ENCODE measurements around the gene TANK. TPM values are rescaled to one million over a fixed set of nuclear protein-coding genes. Genes with fewer than 3 reads are reported as not detected.

Gene TANK
- total RNA-seq, 1 donor from 2014 or later: 30.2 TPM

DNA sequence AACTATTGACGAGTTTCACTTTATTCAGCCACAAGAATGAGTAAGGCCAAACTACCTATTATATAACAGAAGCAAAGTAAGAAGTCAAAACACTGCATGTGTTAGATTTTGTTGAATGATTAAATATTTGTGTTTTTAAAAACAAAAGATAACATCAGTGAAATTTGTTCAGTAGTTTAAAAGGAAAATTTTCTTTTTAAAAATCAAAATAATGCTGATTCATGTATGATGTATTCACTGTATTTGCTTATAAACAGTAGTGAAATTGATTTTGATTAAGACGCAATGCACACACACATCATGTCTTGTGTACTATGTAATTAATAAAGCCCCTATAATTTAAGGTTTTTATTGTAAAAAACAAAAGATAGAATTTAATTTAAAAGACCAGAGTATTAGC, 74.4 kb downstream of the TANK start:
- no peak for DNase-seq (ENCODE audit: low read depth, low spot score)
- Mint-ChIP-seq H3K4me3 (no peak overlapping the region), H3K4me1 (peaks cover 27% of the 10 kb centered on the region), H3K27me3 (ENCODE audit: low read depth) (peaks cover 2% of the 10 kb centered on the region), H3K27ac (ENCODE audit: unreplicated experiment) (no peak overlapping the region), H3K9me3 (no peaks in the 10 kb centered on the region), H3K36me3 (ENCODE audit: low read depth) (peaks cover 5% of the 10 kb centered on the region)
- TF ChIP-seq, protein P1, sequence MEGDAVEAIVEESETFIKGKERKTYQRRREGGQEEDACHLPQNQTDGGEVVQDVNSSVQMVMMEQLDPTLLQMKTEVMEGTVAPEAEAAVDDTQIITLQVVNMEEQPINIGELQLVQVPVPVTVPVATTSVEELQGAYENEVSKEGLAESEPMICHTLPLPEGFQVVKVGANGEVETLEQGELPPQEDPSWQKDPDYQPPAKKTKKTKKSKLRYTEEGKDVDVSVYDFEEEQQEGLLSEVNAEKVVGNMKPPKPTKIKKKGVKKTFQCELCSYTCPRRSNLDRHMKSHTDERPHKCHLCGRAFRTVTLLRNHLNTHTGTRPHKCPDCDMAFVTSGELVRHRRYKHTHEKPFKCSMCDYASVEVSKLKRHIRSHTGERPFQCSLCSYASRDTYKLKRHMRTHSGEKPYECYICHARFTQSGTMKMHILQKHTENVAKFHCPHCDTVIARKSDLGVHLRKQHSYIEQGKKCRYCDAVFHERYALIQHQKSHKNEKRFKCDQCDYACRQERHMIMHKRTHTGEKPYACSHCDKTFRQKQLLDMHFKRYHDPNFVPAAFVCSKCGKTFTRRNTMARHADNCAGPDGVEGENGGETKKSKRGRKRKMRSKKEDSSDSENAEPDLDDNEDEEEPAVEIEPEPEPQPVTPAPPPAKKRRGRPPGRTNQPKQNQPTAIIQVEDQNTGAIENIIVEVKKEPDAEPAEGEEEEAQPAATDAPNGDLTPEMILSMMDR (conservative IDR thresholded peaks at IDR 0.05): no peak

DNA sequence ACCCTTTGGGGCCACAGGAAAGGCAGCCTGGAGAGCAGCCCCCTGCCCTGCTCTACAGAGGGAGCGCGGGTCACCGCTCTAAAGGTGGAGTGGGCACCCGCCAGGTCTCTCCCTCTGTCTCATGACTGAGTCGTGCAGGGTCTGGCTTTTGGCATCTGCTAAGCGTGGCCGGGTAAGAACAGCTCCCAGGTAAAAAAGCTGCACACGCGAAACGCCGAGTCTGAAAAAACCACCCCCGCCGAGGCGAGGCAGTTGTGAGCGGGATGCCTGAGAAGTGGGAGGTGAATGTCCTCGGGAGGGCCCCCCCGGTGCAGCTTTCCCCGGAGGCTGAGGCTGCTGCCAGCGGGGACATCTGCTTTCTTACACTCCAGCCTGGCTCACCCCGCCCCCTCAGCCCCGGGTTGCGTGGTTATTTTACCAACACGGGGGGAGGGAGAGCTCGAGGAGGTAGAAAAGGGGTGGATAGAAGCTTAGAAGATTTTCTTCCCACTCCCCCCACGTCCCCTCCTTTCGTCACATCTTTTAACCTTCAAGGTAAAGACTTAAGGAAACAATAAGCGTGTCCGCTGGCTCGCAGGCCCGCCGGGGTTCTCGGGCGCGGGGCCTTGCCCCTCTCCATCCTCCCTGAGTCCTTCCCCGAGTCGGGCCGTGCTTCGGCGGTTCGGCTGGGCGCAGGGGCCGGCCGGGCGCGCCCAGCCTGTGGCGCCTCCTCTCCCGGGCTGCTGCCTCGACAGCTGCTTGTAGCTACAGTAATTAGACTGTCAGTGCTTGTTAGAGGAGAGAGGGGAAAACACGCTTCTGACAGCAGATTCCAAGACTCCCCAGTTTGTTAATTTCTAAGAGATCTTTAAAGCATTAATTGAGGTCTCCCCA, 77.4 kb downstream of the TANK start:
- peaks cover 10% of the 10 kb centered on the region for H3K27me3 Mint-ChIP-seq (ENCODE audit: low read depth)

DNA sequence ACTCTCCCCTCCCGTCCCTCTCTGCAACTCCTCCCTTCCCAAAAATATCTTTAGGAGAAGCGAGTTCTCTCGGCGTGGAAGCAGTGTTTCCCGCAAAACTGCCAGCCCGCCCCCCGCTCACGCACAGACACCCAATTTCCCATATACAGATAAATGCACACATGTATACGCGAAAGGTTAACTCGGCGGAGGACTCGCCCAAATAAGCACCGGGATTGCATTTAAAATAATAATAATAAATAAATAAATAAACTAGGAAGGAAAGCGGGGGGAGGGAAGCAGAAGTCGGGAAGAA, 78.0 kb downstream of the TANK start:
- DNase-seq (ENCODE audit: low read depth, low spot score): no peak
- Mint-ChIP-seq H3K27ac (ENCODE audit: unreplicated experiment) (peak overlapping the region; percentile 46), H3K9me3 (no peaks in the 10 kb centered on the region), H3K36me3 (ENCODE audit: low read depth) (no peaks in the 10 kb centered on the region), H3K27me3 (ENCODE audit: low read depth) (peaks cover 13% of the 10 kb centered on the region), H3K4me3 (peak overlapping the region; percentile 95), H3K4me1 (peaks cover 33% of the 10 kb centered on the region)
- TF ChIP-seq, protein P1 (conservative IDR thresholded peaks at IDR 0.05): no peak

More for the DNA sequence above, 77.4 kb downstream of the TANK start:
- Mint-ChIP-seq H3K4me1 (peaks cover 31% of the 10 kb centered on the region), H3K4me3 (peak overlapping the region; percentile 95), H3K9me3 (no peaks in the 10 kb centered on the region), H3K27ac (ENCODE audit: unreplicated experiment) (no peak overlapping the region), H3K36me3 (ENCODE audit: low read depth) (no peaks in the 10 kb centered on the region)
- TF ChIP-seq, protein P1 (conservative IDR thresholded peaks at IDR 0.05): no peak
- DNase-seq (ENCODE audit: low read depth, low spot score): no peak

DNA sequence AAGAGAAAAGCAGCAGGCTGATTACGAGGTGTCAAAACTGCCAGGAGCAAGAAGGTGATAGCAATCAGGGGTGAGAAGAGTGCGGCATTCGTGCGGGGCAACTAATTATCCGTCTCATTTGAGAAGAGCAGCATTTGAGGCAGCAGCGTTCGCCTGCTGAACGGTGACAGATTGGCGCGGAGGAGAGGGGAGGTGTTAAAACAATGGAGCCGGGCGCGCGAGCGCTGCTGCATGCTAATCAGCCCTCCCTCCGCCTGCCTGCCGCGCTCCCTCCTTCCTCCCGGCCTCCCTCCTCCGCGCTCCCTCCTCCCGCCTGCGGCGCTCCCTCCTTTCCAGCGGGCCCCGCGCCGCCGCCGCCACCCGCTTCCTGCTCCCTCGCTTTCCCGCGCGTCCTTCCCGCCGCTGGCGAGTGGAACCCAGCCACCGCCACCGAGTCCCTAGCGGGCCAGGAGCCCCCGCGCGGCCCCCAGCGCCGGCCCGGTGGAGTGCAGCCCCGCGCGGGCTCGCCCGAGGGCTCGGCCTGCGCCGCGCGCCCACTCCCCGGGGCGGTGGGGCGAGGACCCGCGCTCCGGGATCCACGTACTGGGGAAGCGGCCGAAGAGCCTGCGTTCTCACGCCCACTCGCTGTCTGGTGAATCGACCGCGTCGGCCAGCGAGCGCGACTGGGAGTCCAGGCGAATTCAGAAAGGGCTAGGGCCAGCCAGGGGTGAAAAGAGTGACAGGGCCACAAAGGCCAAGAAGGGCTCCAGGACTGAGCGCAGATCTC, 78.5 kb downstream of the TANK start:
- Mint-ChIP-seq H3K27me3 (ENCODE audit: low read depth) (peaks cover 17% of the 10 kb centered on the region), H3K9me3 (no peaks in the 10 kb centered on the region), H3K36me3 (ENCODE audit: low read depth) (no peaks in the 10 kb centered on the region), H3K4me3 (peak overlapping the region; percentile 95), H3K4me1 (peaks cover 37% of the 10 kb centered on the region), H3K27ac (ENCODE audit: unreplicated experiment) (no peak overlapping the region)
- TF ChIP-seq, protein P1 (conservative IDR thresholded peaks at IDR 0.05): no peak
- DNase-seq (ENCODE audit: low read depth, low spot score): peak; percentile 50

DNA sequence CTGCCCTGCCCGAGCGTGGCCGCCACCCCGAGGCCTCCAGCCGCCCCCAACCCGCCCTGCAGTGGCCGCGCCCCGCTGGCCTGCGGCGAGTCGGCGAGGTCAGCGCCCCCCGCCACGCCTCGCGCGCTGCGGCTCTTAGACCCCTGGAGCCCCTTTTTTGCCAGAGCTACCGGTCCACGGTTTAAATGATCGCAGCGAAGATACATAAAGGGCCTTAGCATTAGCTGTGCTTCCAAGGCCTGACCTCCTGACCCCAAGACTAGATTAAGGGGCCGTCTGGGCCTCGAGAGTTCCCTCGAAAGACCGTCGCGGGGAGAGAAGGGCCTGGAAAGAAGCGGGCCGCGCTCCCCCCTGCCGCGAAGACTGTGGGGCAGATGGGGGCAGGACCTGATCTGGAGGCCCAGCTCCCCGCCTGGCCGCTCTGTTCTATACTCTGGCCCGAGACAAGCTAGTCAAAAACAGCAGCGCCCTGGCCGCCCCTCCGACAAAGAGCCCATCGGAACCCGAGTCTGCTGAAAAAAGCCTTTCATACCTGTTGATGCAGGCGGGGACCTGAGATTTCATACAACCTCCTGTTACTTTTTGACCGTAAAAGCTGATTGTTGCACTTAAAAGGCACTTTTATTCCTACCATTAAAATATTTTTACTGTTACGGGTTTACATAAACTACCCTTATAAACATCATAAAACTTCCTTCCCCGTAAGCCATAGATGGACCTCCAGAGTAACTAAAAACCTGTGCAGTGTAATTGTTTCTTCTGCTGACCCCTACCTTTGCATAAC, 79.3 kb downstream of the TANK start:
- Mint-ChIP-seq H3K4me1 (peaks cover 44% of the 10 kb centered on the region), H3K4me3 (peak overlapping the region; percentile 58), H3K36me3 (ENCODE audit: low read depth) (no peaks in the 10 kb centered on the region), H3K9me3 (no peaks in the 10 kb centered on the region), H3K27me3 (ENCODE audit: low read depth) (peaks cover 24% of the 10 kb centered on the region), H3K27ac (ENCODE audit: unreplicated experiment) (no peak overlapping the region)
- TF ChIP-seq, protein P1 (conservative IDR thresholded peaks at IDR 0.05): no peak
- no peak for DNase-seq (ENCODE audit: low read depth, low spot score)
